Vagina (tissue), 2 donors: ENCODE measurements around the gene ABCG1.

Source experiments
- POLR2A ChIP-seq, 2 donors: fragments of 450-650 bp; IDR thresholded peaks; one replicate each; pipeline ENCODE4 v1.6.1; 2017; ENCODE audit warnings: antibody characterized with exemption in 2 of 2, mild to moderate bottlenecking in 2 of 2, moderate library complexity in 2 of 2
- POLR2AphosphoS5 ChIP-seq, 2 donors: sonication (generic); formaldehyde crosslinking; IDR thresholded peaks; one replicate each; pipeline ENCODE4 v1.9.0; 2017; ENCODE audit warnings: antibody characterized with exemption in 2 of 2, mild to moderate bottlenecking in 2 of 2, low read depth in 1 of 2; ENCODE audit not compliant: insufficient read depth in 1 of 2
- TF ChIP-seq, protein P1 (sequence below), 3 experiments: fragments of 450-650 bp in 2 of 3; fragments of 200-600 bp in 1 of 3; sonication (generic) in 1 of 3; IDR thresholded peaks; one replicate each; pipeline ENCODE4 v1.5.1; 2017 to 2019; ENCODE audit warnings: antibody characterized with exemption in 3 of 3, mild to moderate bottlenecking in 2 of 3, moderate library complexity in 2 of 3

- no peak for TF ChIP-seq POLR2AphosphoS5 (IDR thresholded peaks at IDR 0.05; ENCODE audit: insufficient read depth in 1 of 2, low read depth in 1 of 2)
- TF ChIP-seq, protein P1, sequence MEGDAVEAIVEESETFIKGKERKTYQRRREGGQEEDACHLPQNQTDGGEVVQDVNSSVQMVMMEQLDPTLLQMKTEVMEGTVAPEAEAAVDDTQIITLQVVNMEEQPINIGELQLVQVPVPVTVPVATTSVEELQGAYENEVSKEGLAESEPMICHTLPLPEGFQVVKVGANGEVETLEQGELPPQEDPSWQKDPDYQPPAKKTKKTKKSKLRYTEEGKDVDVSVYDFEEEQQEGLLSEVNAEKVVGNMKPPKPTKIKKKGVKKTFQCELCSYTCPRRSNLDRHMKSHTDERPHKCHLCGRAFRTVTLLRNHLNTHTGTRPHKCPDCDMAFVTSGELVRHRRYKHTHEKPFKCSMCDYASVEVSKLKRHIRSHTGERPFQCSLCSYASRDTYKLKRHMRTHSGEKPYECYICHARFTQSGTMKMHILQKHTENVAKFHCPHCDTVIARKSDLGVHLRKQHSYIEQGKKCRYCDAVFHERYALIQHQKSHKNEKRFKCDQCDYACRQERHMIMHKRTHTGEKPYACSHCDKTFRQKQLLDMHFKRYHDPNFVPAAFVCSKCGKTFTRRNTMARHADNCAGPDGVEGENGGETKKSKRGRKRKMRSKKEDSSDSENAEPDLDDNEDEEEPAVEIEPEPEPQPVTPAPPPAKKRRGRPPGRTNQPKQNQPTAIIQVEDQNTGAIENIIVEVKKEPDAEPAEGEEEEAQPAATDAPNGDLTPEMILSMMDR (IDR thresholded peaks at IDR 0.05): no peak
- TF ChIP-seq POLR2A (IDR thresholded peaks at IDR 0.05): no peak
These were observed 15.6 kb upstream of the ABCG1 start for GRCh38 chr21:42203321-42203720.
